Smooth muscle cell of the pulmonary artery (primary cell): ENCODE results near the gene EXOC7. TPM values are rescaled to one million over a fixed set of nuclear protein-coding genes. Genes with fewer than 3 reads are reported as not detected.

ENCODE experiments used
- total RNA-seq: library from RNA; depleted of rRNA; stranded (reverse); fragments of >200 nt; gene quantifications from 2 replicates; pipeline ENCODE4 v1.2.3, GENCODE V29; 2014

The EXOC7 gene, protein sequence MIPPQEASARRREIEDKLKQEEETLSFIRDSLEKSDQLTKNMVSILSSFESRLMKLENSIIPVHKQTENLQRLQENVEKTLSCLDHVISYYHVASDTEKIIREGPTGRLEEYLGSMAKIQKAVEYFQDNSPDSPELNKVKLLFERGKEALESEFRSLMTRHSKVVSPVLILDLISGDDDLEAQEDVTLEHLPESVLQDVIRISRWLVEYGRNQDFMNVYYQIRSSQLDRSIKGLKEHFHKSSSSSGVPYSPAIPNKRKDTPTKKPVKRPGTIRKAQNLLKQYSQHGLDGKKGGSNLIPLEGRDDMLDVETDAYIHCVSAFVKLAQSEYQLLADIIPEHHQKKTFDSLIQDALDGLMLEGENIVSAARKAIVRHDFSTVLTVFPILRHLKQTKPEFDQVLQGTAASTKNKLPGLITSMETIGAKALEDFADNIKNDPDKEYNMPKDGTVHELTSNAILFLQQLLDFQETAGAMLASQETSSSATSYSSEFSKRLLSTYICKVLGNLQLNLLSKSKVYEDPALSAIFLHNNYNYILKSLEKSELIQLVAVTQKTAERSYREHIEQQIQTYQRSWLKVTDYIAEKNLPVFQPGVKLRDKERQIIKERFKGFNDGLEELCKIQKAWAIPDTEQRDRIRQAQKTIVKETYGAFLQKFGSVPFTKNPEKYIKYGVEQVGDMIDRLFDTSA
- total RNA-seq: 92.7 and 110 TPM in 2 replicates

DNA sequence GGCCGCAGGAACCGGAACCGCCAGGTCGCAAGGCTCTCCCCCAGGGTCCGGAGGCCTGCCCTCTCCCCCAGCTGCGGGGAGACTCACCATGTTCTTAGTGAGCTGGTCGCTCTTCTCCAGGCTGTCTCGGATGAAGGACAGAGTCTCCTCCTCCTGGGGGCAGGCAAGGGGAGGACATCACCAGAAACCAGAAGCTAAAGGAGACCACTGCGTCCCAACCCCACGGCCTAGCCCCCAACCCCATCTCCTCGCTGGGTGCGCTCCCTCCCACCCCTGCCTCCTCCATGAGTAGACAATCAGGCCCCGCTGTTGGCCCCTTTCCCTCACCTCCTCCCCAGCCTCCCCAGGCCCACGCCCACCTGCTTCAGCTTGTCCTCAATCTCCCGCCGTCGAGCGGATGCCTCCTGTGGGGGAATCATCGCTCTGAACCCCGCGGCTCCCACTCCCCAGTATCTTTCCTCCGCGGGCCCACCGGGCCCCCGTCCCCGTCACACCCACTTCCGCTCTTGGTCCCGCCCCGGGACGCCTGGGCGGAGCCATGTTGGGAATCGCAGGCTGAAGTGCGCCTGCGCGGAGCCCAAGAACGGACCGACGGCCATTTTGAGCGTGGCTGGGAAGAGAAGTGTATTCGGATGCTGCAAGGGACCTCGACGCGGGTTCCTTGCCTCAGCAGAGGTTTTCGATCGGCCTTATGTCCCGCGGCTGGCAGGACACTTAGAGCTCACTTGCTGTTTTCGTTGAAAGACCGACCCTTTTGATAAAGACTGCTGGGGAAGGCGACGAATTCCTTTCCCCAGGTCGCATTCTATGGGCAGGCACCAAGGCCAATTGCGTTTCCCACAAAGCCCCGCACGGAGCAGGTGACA, at the start of gene EXOC7:
Gene EXOC7, minus strand, starts transcription at position 514 of the 866 bp plus-strand sequence. Its CDS starts 95 bp downstream, at position 419.

DNA sequence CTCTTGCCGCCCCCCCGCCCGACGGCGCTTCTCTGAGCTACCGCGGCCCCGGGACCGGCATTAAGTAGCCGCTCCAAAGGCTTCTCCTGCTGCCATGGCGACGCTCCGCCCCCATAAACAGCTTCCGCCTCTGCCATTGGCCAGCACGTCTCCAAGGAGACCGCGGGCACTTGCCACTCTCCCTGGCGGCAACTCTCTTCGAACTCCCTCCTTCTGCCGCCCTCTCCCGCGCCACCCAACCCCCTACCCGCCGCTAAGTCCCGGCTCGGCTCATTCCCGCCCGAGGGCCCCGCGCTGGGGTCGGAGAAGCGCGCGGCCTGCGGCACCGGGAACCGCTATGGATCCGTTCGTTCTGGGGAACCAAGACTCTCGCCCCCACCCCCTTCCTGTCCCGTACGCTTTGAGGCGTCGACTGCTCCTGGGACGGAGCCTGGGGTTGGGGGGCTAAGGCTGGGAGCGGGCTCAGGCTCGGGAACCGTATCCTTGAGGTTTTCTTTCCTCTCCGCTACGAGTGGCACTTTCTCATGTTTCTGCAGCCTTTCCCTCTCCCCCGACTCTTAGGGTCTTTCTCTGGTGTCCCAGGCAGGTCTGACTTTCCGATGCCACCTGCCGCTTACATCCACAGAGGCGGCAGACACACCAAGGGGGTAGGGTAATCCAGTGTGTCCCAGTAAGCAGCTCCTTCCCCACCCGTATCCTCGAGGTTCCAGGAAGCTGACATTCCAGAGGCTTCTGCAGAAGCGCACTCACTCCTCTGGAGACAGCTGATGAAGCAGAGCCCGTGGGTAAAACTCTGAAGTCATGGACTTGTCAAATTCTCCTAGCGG, 37.8 kb upstream of the EXOC7 start, which contains the start of gene FOXJ1:
Gene FOXJ1, minus strand, starts transcription at position 34 of the 827 bp plus-strand sequence. CDS start 850 bp downstream, outside the sequence.

DNA sequence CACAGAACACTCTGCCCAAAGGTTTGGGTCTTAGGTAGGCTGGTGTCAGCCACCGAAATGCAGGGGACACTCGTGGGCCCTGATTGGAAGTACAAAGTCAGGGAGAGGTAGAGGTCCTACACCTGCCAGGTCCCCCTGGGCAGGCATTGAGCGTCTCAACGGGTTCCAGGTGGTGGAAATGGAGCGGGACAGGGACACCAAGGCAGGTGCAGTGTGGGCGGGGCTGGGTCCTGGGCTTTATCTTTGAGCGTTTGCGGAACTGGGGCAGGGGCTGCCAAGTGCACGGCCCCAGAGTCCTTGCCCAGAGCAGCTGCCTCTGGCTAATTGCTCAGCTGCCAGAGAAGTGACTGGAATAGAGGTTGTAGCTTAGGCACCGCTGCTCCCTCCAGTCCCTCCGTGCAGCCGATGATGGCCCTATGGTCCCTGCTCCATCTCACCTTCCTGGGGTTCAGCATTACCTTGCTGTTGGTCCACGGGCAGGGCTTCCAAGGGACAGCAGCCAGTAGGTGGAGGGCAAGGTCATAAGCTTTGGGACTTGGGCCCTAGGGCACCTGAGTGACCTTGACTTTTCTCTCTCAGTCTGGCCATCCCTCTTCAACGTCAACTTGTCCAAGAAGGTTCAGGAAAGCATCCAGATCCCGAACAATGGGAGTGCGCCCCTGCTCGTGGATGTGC, 24.6 kb downstream of the EXOC7 start, which contains the start of gene ZACN:
Gene ZACN, plus strand, starts transcription at position 323 of the 675 bp plus-strand sequence. Its CDS starts 83 bp downstream, at position 406.

DNA sequence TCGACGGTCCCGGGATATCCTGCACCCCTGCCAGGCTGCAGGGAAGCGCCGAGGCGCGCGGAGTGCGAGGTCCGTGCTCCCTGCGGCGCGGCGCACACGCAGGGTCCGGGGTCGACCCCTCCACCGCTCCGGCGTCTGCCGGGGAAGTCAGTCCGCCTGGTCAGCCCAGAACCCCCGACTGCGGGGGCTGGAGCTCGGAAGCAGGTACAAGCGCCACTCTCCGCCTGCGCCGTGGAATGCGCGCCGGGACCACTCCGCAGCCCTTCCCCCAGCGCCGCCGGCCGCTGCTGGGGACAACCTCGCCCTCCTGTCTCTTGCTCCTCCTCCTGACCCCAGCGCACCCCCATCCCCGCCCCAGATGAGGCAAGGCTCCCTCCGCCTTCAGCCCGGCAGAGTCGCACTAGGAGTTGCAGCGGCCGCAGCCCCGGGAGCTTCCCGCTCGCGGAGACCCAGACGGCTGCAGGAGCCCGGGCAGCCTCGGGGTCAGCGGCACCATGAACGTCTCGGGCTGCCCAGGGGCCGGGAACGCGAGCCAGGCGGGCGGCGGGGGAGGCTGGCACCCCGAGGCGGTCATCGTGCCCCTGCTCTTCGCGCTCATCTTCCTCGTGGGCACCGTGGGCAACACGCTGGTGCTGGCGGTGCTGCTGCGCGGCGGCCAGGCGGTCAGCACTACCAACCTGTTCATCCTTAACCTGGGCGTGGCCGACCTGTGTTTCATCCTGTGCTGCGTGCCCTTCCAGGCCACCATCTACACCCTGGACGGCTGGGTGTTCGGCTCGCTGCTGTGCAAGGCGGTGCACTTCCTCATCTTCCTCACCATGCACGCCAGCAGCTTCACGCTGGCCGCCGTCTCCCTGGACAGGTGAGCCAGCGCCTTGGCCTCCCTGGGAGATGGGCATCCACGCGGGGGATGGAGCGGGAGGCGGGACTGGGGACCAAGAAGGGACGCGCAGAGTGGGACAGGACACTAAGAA, 28.9 kb downstream of the EXOC7 start, which contains the start of gene GALR2:
Gene GALR2, plus strand, starts transcription at position 392 of the 974 bp plus-strand sequence. Its CDS starts 103 bp downstream, at position 495.

DNA sequence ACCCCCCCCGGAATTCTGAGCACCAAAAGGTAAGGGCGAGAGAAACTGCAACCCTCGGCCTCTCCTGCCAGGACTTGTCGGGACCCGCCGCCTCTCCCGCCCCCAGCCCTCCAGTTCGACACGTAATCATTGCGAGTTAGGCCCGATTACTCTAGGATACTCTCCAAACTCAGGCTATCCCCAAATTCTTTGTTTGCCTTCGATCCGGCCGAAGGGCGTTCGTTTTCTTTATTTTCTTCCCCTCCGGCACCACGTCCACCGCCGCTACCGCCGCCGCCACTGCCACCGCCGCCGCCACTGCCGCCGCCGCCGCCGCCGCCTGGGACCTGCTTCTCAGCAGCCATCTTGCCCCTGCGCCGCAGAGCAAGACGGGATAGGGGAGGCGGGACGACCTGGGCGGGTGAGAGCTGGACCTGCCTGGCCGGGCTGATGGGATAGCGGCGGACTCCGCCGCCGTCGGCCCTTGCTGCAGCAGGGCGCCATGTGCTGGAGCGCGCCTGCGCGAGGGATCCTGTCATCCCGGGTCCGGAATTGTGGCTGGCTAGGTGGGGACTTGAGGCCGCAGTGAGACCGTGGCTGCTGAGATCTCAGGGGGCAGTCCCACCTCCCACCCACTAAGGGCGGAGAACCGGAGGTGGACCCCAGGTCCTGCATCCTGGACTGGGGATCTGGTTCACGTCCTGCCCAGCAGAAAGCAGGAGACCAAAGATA, 31.3 kb downstream of the EXOC7 start, which contains the start of gene SRP68:
Gene SRP68, minus strand, starts transcription at position 370 of the 711 bp plus-strand sequence. Its CDS starts 26 bp downstream, at position 344.

Other genes with a start within 250 kb of the EXOC7 start
- 45.3 and 64.9 TPM in 2 replicates for gene WBP2, start 248.5 kb downstream of the EXOC7 start, total RNA-seq
- gene TRIM47, start 225.2 kb downstream of the EXOC7 start, total RNA-seq: 13.1 and 17.7 TPM in 2 replicates
- gene TRIM65, start 206.8 kb downstream of the EXOC7 start, total RNA-seq: 16.5 and 26.6 TPM in 2 replicates
- gene MRPL38, start 198.9 kb downstream of the EXOC7 start, total RNA-seq: 23.9 and 28.4 TPM in 2 replicates
- gene FBF1, start 162.7 kb downstream of the EXOC7 start, total RNA-seq: 12.8 and 15.9 TPM in 2 replicates
- 55.8 and 58.2 TPM in 2 replicates for gene ACOX1, start 124.6 kb downstream of the EXOC7 start, total RNA-seq
- 12.5 and 13.6 TPM in 2 replicates for gene TEN1, start 124.5 kb downstream of the EXOC7 start, total RNA-seq
- gene CDK3, start 102.9 kb downstream of the EXOC7 start, total RNA-seq: 2.3 and 3.4 TPM in 2 replicates
- gene EVPL, start 76.5 kb downstream of the EXOC7 start, total RNA-seq: under 0.01 and 0.10 TPM in 2 replicates
- gene SRP68, start 31.3 kb downstream of the EXOC7 start, total RNA-seq: 54.3 and 58.6 TPM in 2 replicates
- not detected in 2 replicates for gene GALR2, start 29.0 kb downstream of the EXOC7 start, total RNA-seq
- 0.26 TPM in 1 of 2 replicates, not detected in the other for gene ZACN, start 24.6 kb downstream of the EXOC7 start, total RNA-seq
- gene FOXJ1, start 37.5 kb upstream of the EXOC7 start, total RNA-seq: not detected in 2 replicates
- gene RNF157, start 136.7 kb upstream of the EXOC7 start, total RNA-seq: 0.07 and 0.30 TPM in 2 replicates
- 4.2 and 4.4 TPM in 2 replicates for gene UBALD2, start 161.6 kb upstream of the EXOC7 start, total RNA-seq
- gene QRICH2, start 204.5 kb upstream of the EXOC7 start, total RNA-seq: 5.0 and 5.5 TPM in 2 replicates